Activated gamma-delta T cell treated with anti-CD3 and anti-CD28 coated beads, Interleukin-2, amount 50 U/mL, for 16 hours (primary cell): ENCODE results near the gene SARS2.
A peak's percentile ranks its signal among the peaks of the same experiment; 100 is the strongest.
"Not testable (repeated sequence)": the region's sequence is repeated elsewhere in the genome, so short reads cannot be mapped to it uniquely, and the experiment has no call there.

Source experiments
- DNase-seq: peaks from one replicate; pipeline ENCODE4 v3.0.0-alpha.2; 2020; ENCODE audit warnings: low read depth

SARS2 gene

DNA sequence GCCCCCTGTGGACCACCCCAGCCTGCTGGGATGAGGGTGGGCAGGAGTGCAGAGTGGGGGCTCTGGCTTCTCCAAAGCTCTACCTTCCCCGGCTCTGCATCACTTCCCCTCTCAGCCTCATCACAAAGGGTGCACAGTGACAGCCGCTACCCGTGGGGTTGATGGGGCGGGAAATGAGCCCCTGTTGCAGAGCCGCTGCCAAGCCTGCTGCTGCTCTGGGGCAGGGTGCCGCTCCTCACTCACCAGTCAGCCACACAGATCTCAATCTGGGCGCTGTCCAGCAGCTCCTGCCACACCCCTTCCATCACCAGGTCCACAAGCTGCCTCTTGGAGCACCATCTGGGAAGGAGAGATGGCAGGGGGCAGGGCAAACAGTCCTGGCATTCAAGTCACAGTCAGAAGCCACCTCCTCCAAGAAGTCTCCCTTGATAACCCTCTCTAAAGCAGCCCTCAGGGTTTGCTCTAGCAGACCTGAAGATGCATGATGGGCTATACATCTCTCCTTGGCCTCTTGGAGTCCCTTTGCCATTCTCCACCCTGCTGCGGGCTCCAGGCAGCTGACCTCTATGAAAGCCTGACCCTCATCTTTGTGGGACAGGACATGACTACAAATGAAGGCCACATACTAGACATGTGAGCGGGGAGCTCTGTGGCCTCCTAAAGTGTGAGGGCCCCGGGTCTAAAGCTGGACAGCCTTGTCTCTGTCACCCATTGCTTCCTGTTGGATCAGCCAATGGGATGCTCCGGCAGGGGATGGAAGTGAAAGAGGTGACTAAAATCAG is 15.9 kb upstream of the SARS2 start:
- DNase-seq, result no peak

DNA sequence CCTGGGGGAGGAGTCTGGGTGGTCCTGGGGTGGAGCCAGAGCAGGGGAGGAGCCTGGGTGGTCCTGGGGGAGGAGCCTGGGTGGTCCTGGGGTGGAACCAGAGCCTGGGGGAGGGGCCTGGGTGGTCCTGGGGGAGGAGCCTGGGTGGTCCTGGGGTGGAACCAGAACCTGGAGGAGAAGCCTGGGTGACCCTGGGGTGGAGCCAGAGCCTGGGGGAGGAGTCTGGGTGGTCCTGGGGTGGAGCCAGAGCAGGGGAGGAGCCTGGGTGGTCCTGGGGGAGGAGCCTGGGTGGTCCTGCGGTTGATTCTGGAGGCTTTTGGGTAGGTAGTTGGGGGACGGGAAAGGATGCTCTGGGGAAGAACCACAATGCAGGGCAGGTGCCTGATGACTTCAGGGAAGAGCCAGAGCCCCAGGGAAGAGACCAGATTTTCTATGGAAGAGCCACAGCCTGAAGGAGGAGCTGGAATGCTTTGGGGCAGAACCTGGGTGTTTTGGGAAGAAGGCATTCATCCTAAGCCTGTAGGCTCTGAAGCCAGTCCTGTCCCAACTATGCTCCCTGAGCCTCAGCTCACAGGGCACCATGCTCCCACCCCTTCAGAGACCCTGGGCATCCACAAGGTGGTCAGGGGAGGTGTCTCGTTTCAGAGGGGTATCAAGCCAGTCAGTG is 15.1 kb upstream of the SARS2 start:
- no peak for DNase-seq

DNA sequence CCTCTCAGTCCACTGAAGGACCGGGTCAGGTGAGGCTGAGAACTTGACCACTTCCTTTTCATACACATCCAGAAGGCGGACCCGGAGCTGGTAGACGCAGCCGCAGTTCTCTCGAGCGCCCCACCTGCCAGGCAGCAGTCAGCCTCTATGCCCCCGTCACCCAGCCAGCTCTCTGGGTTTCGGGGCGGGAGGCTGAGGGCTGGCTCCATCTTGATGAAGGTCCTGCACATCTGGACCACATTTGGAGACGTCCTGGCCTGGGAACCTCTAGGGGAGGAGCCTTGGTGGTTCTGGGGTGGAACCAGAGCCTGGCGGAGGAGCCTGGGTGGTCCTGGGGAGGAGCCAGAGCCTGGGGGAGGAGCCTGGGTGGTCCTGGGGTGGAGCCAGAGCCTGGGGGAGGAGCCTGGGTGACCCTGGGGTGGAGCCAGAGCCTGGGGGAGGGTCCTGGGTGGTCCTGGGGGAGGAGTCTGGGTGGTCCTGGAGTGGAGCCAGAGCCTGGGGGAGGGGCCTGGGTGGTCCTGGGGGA is 14.5 kb upstream of the SARS2 start:
- no peak for DNase-seq

DNA sequence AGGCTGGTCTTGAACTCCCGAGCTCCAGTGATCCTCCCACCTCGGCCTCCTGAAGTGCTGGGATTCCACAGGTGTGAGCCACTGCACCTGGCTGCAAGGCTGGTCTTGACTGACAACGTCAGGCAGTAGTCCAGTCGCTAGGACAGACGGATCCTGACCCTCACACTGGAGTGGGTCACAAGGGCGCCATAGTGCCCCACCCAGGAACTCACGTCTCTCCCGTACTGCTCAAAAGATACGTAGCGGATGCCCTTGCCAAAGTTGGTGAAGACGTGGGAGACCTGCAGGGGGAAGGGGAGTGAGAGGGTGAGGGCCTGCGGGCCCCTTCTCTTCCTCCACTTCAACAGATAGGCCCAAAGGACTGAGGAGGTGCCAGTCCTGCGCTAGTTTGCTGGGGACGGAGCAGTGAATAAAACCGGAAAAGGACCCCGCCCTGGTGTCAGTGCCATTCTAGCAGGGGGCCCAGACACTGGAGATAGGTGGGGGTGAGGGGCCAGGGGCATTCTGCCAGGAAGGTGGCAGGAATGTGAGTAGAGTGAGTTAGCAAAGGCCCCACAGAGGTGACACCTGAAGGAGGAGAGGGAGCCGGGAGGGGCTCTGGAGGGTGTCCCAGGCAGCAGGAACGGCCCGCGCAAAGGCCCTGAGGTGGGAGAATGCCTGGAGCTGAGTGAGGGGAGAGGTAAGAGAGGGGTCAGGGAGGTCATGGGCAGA is 12.1 kb upstream of the SARS2 start:
- DNase-seq, result no peak

DNA sequence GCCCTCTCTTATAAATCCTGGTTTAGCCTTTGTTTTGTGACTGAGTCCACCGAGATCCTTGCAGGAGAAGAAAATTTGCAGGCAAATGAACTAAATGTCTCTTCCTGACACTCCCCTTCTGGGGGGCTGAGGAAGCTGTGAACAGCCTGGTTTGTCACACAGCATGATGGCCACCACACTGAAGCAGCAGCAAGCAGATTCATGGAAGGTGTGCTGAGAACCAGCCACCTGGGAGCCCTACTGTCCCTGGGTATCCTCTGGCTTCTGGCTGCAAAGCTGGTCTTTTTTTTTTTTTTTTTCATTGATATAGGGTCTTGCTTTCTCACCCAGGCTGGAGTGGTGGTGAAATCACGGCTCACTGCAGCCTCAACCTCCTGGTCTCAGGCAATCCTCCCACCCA is 11.4 kb upstream of the SARS2 start:
- no peak for DNase-seq

GRCh38 chr19:38941466-38941865 is 10.9 kb upstream of the SARS2 start:
- not testable (repeated sequence) for DNase-seq

- DNase-seq, result no peak
Measured at GRCh38 chr19:38939957-38940356, 9.4 kb upstream of the SARS2 start.

- DNase-seq, result no peak
Measured at GRCh38 chr19:38933544-38933943, 3.0 kb upstream of the SARS2 start.

DNA sequence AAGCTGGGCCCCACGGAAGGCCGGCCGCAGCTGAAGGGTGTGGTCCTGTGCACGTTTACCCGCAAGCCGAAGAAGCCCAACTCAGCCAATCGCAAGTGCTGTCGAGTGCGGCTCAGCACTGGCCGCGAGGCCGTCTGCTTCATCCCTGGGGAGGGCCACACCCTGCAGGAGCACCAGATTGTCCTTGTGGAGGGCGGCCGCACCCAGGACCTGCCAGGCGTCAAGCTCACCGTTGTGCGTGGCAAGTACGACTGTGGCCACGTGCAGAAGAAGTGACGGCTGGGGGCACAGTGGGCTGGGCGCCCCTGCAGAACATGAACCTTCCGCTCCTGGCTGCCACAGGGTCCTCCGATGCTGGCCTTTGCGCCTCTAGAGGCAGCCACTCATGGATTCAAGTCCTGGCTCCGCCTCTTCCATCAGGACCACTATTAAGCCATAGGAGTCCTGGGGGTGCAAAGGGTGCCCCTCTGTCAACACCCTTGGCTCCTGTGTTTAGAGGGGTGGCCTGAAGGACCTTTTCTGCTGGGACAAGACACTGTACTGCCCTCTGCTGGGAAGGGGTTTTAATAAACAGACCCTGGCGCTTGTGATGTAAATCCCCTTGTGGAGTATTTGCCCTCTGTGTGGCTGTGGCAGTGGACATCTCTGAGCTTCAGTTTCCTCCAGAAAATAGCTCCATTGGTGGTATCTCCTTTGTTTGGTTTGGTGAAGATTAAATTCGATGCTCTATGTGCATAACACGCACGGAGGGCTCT is 2.0 kb upstream of the SARS2 start:
- DNase-seq, result no peak

- no peak for DNase-seq
Measured at GRCh38 chr19:38931521-38931793, 894 bp upstream of the SARS2 start.

DNA sequence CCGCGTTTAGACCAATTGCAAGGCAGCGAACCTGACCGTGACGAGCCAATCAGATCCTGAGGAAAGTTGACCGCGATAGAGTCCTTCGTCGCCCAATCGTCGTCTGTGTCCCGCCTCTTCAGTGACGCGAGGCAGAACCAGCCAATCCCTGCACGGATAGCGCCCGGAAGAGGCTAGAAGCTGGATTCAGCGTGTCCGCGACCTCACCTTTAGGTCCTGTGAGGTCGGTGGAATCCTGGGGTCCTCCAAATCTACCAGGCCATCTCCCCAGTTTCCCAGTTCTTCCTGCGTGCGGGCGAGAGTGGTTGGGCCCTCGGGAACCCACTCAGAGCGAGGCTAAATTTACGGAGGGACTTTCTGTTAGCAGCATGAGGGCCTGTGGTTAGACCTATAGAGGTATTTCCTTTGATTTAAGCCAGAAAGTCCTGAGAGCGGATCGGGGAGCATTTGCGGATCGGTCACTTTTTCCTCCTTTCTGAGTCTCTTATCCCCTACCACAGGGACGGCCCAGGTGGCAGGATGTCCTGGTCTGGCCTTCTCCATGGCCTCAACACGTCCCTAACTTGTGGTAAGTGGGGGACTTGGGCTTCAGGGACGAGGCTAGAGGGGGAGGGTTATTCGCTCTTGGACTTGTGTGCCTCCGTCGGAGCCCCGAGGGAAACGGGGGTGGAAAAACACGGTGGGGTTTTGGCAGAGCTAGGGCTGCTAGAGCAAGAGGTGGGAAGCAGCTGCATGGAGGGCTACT is 385 bp upstream of the SARS2 start, which contains the start of gene MRPS12:
Gene MRPS12, plus strand, starts transcription at position 169 of the 745 bp plus-strand sequence. Its CDS starts 351 bp downstream, at position 520.
- peak; percentile 96 for DNase-seq

DNA sequence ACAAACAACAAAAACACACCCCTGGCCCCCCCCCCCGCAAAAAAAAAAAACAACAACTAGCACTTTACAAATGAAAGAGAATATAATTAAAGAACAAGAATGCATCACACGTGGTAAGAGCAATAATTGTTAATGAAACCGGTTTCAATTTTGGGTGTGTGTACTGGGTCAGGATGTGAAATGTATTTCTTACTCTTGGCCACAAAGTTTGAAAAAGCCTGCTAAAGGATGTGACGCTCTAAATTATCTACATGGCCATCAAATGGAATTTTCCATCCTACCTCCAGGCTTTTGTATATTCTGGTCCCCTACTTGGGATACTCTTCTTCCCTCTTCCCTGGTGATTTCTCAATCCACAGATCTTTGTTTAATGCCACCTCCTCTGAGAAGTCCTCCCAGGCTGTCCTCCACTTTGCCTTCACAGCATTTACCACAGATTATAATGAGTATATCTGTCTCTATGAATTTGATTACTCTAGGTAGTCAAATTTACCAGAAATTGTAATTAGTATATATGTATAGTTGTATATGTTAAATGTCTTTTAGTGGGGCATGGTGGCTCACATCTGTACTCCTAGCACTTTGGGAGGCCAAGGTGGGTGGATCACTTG is 2.1 kb downstream of the SARS2 start:
- no peak for DNase-seq

GRCh38 chr19:38924388-38924787 is 6.2 kb downstream of the SARS2 start:
- no peak for DNase-seq

- no peak for DNase-seq
Measured at GRCh38 chr19:38922482-38922881, 8.1 kb downstream of the SARS2 start.

DNA sequence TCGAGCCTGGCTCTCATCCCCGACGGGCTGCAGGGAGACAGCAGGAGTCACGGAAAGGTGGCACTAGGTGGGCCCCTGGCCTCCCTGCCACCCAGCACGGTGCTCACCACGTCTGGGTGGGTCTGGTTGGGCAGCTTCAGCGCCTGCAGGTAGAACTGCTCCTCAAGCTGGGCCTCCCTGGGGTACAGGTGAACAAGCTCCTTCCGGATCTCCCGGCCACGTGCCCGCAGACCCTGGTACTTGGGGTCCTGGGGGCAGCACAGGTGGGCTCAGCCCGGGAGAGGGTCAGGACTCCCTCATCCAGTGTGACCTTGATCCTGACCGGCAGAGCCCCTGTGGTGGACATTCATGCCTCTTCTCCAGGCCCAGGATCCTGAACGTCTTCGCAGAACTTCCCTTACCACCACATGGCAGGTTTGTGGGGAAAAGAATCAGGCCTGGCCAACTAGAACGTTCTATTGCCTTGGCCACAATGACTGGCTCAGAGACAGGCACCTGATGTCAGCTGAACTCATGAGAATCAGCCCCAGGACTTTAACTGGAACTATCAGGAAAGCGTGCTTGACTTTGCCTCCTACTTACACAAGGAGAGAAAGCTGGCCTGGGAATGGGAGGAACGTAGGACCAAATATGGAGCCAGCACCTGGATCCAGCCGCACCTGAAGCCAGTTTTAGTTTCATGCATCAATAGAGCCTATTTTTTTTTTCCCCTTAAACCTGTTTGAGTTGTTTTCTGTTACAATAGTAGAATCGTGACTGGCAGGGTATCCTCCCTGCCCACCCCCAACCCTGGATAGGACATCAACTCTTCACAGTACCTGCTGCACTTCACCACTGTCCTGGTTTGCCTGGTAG is 8.9 kb downstream of the SARS2 start:
- DNase-seq, result no peak

DNA sequence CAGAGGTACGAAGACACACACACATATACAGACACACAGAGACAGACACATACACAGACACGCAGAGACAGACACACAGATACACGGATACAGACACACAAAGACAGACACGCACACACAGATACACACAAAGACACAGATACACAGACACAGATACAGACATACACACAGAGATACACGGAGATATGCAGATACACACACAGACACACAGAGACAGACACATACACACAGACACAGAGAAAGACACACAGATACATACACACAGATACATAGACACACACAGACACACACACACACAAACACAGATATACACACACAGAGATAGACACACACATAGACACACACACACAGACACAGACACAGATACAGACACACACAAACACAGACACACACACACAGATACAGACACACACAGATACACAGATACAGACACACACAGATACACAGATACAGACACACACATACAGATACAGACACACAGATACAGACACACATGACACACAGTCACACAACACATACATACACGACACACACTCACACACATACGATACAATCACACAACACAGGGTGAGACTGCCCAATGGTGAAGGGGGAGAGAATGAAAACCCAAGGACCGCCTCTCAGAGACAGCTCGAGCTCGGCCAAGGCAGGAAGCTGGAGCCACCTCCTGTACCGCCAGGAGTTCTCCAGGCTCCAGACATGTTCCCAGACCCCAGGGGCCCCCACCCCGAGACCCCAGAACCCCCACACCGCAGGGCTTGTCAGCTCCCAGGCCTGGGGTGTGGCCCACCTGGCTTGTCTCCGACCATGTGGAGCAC is 9.8 kb downstream of the SARS2 start:
- DNase-seq, result no peak

- DNase-seq, result no peak
Measured at GRCh38 chr19:38919837-38920601, 10.5 kb downstream of the SARS2 start.

DNA sequence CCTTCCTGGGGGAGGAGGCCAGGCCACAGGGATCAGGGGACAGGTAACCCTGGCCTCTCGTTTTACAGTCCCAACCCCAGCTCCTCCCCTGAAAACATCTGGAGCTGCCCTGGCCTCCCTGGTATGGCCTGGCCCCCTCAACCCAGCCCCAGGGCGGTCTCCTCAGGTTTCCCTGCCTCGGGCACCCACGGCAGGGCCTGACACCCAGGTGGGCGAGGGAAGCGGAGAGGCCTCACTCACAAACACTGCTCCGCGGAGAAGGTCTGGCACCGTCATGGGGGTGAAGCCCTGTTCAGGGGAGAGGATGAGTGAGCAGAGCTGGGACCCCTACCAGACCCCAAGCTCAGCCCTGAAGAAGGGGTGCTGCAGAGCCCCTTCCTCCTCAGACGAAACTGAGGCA is 12.0 kb downstream of the SARS2 start:
- DNase-seq, result no peak
